KMS-11 (cell line): Measurements from ENCODE around the gene USP17L5.
A peak's percentile ranks its signal among the peaks of the same experiment; 100 is the strongest.
"Not testable (repeated sequence)": the region's sequence is repeated elsewhere in the genome, so short reads cannot be mapped to it uniquely, and the experiment has no call there.

Source experiments
- H2AFZ ChIP-seq: fragments of 200-600 bp; sonication (generic); 2 replicates; pipeline ENCODE4 v1.6.1; 2016; ENCODE audit warnings: antibody characterized with exemption, mixed run types, low read depth
- H3K27ac ChIP-seq: fragments of 200-600 bp; sonication (generic); 2 replicates; pipeline ENCODE4 v1.6.1; 2016; ENCODE audit warnings: mild to moderate bottlenecking, mixed run types
- H3K27me3 ChIP-seq: fragments of 200-600 bp; sonication (generic); 2 replicates; pipeline ENCODE4 v1.6.1; 2017; ENCODE audit warnings: mild to moderate bottlenecking, low read depth, mixed run types, moderate library complexity; ENCODE audit not compliant: insufficient read depth
- H3K36me3 ChIP-seq: fragments of 200-600 bp; sonication (generic); 2 replicates; pipeline ENCODE4 v1.6.1; 2017; ENCODE audit warnings: mild to moderate bottlenecking, mixed run types; ENCODE audit not compliant: insufficient read depth
- H3K4me1 ChIP-seq: fragments of 200-600 bp; sonication (generic); 2 replicates; pipeline ENCODE4 v1.6.1; 2016; ENCODE audit warnings: mild to moderate bottlenecking, low read depth, mixed run types; ENCODE audit not compliant: poor library complexity, severe bottlenecking
- H3K4me2 ChIP-seq: fragments of 200-600 bp; sonication (generic); 2 replicates; pipeline ENCODE4 v1.7.0; 2016; ENCODE audit warnings: mild to moderate bottlenecking, mixed run types
- H3K4me3 ChIP-seq: fragments of 200-600 bp; sonication (generic); IDR thresholded peaks from 2 replicates; pipeline ENCODE4 v1.6.1; 2017; ENCODE audit warnings: low read depth, low read length, mixed read lengths; ENCODE audit not compliant: insufficient read depth
- H3K79me2 ChIP-seq: fragments of 200-600 bp; sonication (generic); 2 replicates; pipeline ENCODE4 v1.6.1; 2016; ENCODE audit warnings: low read depth, mixed run types; ENCODE audit not compliant: insufficient read depth
- H3K9ac ChIP-seq: fragments of 200-600 bp; sonication (generic); 2 replicates; pipeline ENCODE4 v1.6.1; 2016; ENCODE audit warnings: mild to moderate bottlenecking, mixed run types
- H4K20me1 ChIP-seq: fragments of 200-600 bp; sonication (generic); 2 replicates; pipeline ENCODE4 v1.6.1; 2016; ENCODE audit warnings: mild to moderate bottlenecking, mixed run types; ENCODE audit not compliant: insufficient read depth
- CTCF ChIP-seq: fragments of 200-600 bp; sonication (generic); conservative IDR thresholded peaks from 2 replicates; pipeline ENCODE4 v1.6.1; 2017; ENCODE audit warnings: low read depth, mild to moderate bottlenecking, antibody characterized with exemption, low read length, moderate library complexity, mixed read lengths

The USP17L5 gene

GRCh38 chr4:9379881-9380280 is 40.7 kb downstream of the USP17L5 start:
- not testable (repeated sequence) for H4K20me1 ChIP-seq, H3K4me1 ChIP-seq, H3K27me3 ChIP-seq, H3K27ac ChIP-seq, H3K9ac ChIP-seq, H3K79me2 ChIP-seq, H3K4me2 ChIP-seq, H2AFZ ChIP-seq, H3K4me3 ChIP-seq, H3K36me3 ChIP-seq

- not testable (repeated sequence) for H3K4me1 ChIP-seq, H3K27ac ChIP-seq, H3K4me2 ChIP-seq, H4K20me1 ChIP-seq, H2AFZ ChIP-seq, H3K36me3 ChIP-seq, H3K79me2 ChIP-seq, H3K4me3 ChIP-seq, H3K27me3 ChIP-seq, H3K9ac ChIP-seq
- peak; percentile 37 for TF ChIP-seq CTCF
Observed at GRCh38 chr4:9381012-9381534, 41.9 kb downstream of the USP17L5 start.

GRCh38 chr4:9384126-9384525 is 44.9 kb downstream of the USP17L5 start:
- Histone ChIP-seq H3K79me2 (no peaks in the 10 kb centered on the region), H3K36me3 (no peaks in the 10 kb centered on the region), H3K4me3 (no peak overlapping the region), H4K20me1 (no peaks in the 10 kb centered on the region), H3K4me1 (no peaks in the 10 kb centered on the region), H3K27ac (no peak overlapping the region), H3K9ac (no peak overlapping the region), H3K27me3 (no peaks in the 10 kb centered on the region), H2AFZ (no peak overlapping the region), H3K4me2 (no peak overlapping the region)
- no peak for TF ChIP-seq CTCF

GRCh38 chr4:9389001-9389400 is 49.8 kb downstream of the USP17L5 start:
- not testable (repeated sequence) for H3K4me2 ChIP-seq

More at GRCh38 chr4:9389001-9389400, 49.8 kb downstream of the USP17L5 start:
- not testable (repeated sequence) for H3K4me1 ChIP-seq, H2AFZ ChIP-seq, H4K20me1 ChIP-seq, H3K36me3 ChIP-seq, H3K4me3 ChIP-seq, H3K27me3 ChIP-seq, H3K9ac ChIP-seq, H3K79me2 ChIP-seq, H3K27ac ChIP-seq
